Stimulated activated CD8-positive, alpha-beta memory T cell treated with anti-CD3 and anti-CD28 coated beads, Interleukin-12 subunit alpha, Interleukin-12 subunit beta, amount 100 ng/mL, for 1 hour (primary cell): ENCODE results near the gene KCNJ3.

Experiments
- DNase-seq: peaks from one replicate; pipeline ENCODE4 v3.0.0-alpha.2; 2020; ENCODE audit warnings: low read depth

The KCNJ3 gene

GRCh38 chr2:154707994-154708575, 9.6 kb downstream of the KCNJ3 start:
- DNase-seq: no peak

GRCh38 chr2:154709215-154709614, 10.7 kb downstream of the KCNJ3 start:
- DNase-seq: no peak

GRCh38 chr2:154710078-154710477, 11.6 kb downstream of the KCNJ3 start:
- DNase-seq: no peak

GRCh38 chr2:154710685-154711084, 12.2 kb downstream of the KCNJ3 start:
- no peak for DNase-seq

- DNase-seq: no peak
These were observed 15.2 kb downstream of the KCNJ3 start for GRCh38 chr2:154713675-154714074.

- no peak for DNase-seq
These were observed 22.2 kb downstream of the KCNJ3 start for GRCh38 chr2:154720651-154721050.

- no peak for DNase-seq
These were observed 25.8 kb downstream of the KCNJ3 start for GRCh38 chr2:154724194-154724797.

- DNase-seq: no peak
These were observed 41.9 kb downstream of the KCNJ3 start for GRCh38 chr2:154740361-154740760.

GRCh38 chr2:154758871-154759270, 60.4 kb downstream of the KCNJ3 start:
- no peak for DNase-seq

- no peak for DNase-seq
These were observed 64.1 kb downstream of the KCNJ3 start for GRCh38 chr2:154762638-154763037.

- DNase-seq: no peak
These were observed 73.3 kb downstream of the KCNJ3 start for GRCh38 chr2:154771664-154772284.

GRCh38 chr2:154776825-154777224, 78.3 kb downstream of the KCNJ3 start:
- DNase-seq: no peak

- no peak for DNase-seq
These were observed 95.9 kb downstream of the KCNJ3 start for GRCh38 chr2:154794406-154794805.

GRCh38 chr2:154795651-154796050, 97.2 kb downstream of the KCNJ3 start:
- DNase-seq: no peak

- no peak for DNase-seq
These were observed 106.0 kb downstream of the KCNJ3 start for GRCh38 chr2:154804451-154804850.

GRCh38 chr2:154813636-154814035, 115.1 kb downstream of the KCNJ3 start:
- DNase-seq: no peak

GRCh38 chr2:154814856-154815255, 116.4 kb downstream of the KCNJ3 start:
- no peak for DNase-seq

GRCh38 chr2:154825358-154825757, 126.9 kb downstream of the KCNJ3 start:
- DNase-seq: no peak

GRCh38 chr2:154826827-154827226, 128.3 kb downstream of the KCNJ3 start:
- DNase-seq: no peak

GRCh38 chr2:154827286-154827685, 128.8 kb downstream of the KCNJ3 start:
- DNase-seq: no peak

- no peak for DNase-seq
These were observed 134.2 kb downstream of the KCNJ3 start for GRCh38 chr2:154832711-154833110.

- no peak for DNase-seq
These were observed 138.1 kb downstream of the KCNJ3 start for GRCh38 chr2:154836632-154837031.

GRCh38 chr2:154837035-154837434, 138.5 kb downstream of the KCNJ3 start:
- no peak for DNase-seq

GRCh38 chr2:154844513-154844912, 146.0 kb downstream of the KCNJ3 start:
- DNase-seq: no peak
